ENCODE results near the gene LDAH. TPM values are rescaled to one million over a fixed set of nuclear protein-coding genes. Genes with fewer than 3 reads are reported as not detected.

LDAH gene
- total RNA-seq, 1 experiment from 2014 or later, result 17.2 TPM

- DNase-seq (ENCODE audit: low read depth, low spot score) (no peak), ATAC-seq (no peak)
- TF ChIP-seq SIN3A (IDR thresholded peaks at IDR 0.05; ENCODE audit: borderline replicate concordance, insufficient read depth, low read depth, low read length) (no peak), TCF7L2 (IDR thresholded peaks at IDR 0.05; ENCODE audit: low read depth, low read length) (no peak), CTCF (IDR thresholded peaks at IDR 0.05) (no peak), POLR2AphosphoS5 (IDR thresholded peaks at IDR 0.05; ENCODE audit: low read depth, low read length) (no peak), REST (IDR thresholded peaks at IDR 0.05; ENCODE audit: insufficient read depth in 1 of 2, low read depth in 2 of 2, low read length in 1 of 2) (no peak)
- CTCF ChIA-PET, result interaction anchor here (0.7 kb wide), 1 partner anchor 20 kb away, joined by 3 read pairs; no protein-coding TSS in a partner anchor
- POLR2A ChIA-PET, result no interaction called here
- no peaks in the 10 kb centered on the region for H3K36me3 ChIP-seq (ENCODE audit: control insufficient read depth, insufficient read depth, low read length)
- no peak overlapping the region for H3K4me3 ChIP-seq (ENCODE audit: low read depth in 2 of 2, low read length in 2 of 2)
- intact Hi-C loops (cut with micrococcal nuclease; ENCODE audit: unreplicated experiment) (no loop called here), in situ Hi-C loops (cut with HindIII; ENCODE audit: low pct_unique_long_range_greater_than_20kb, low sequenced_read_pairs) (no loop called here)
- H3K27me3 ChIP-seq (ENCODE audit: control insufficient read depth, insufficient read depth, low read length), result no peaks in the 10 kb centered on the region
- no peaks in the 10 kb centered on the region for H3K4me1 ChIP-seq (ENCODE audit: control insufficient read depth, insufficient read depth, low read length)
- H3K27ac ChIP-seq (ENCODE audit: low read length), result no peak overlapping the region
- no peaks in the 10 kb centered on the region for H3K9me3 ChIP-seq (ENCODE audit: control insufficient read depth, insufficient read depth, low read depth, low read length)
- TSS peak; percentile 25 for BruUV-seq (replicated peaks)
Observed at GRCh38 chr2:20698916-20699613, 123.8 kb downstream of the LDAH start.

GRCh38 chr2:20697322-20697934, 125.5 kb downstream of the LDAH start:
- DNase-seq (ENCODE audit: low read depth, low spot score) (no peak), ATAC-seq (no peak)
- ChIA-PET POLR2A (no interaction called here), CTCF (interaction anchor here (0.7 kb wide), 1 partner anchor 22 kb away, joined by 3 read pairs; no protein-coding TSS in a partner anchor)
- BruUV-seq (replicated peaks), result no TSS peak
- no peaks in the 10 kb centered on the region for H3K9me3 ChIP-seq (ENCODE audit: control insufficient read depth, insufficient read depth, low read depth, low read length)
- H3K27ac ChIP-seq (ENCODE audit: low read length), result no peak overlapping the region
- H3K4me1 ChIP-seq (ENCODE audit: control insufficient read depth, insufficient read depth, low read length), result no peaks in the 10 kb centered on the region
- no peaks in the 10 kb centered on the region for H3K36me3 ChIP-seq (ENCODE audit: control insufficient read depth, insufficient read depth, low read length)
- TF ChIP-seq TCF7L2 (IDR thresholded peaks at IDR 0.05; ENCODE audit: low read depth, low read length) (no peak), POLR2AphosphoS5 (IDR thresholded peaks at IDR 0.05; ENCODE audit: low read depth, low read length) (no peak), CTCF (IDR thresholded peaks at IDR 0.05) (no peak), SIN3A (IDR thresholded peaks at IDR 0.05; ENCODE audit: borderline replicate concordance, insufficient read depth, low read depth, low read length) (no peak), REST (IDR thresholded peaks at IDR 0.05; ENCODE audit: insufficient read depth in 1 of 2, low read depth in 2 of 2, low read length in 1 of 2) (no peak)
- in situ Hi-C loops (cut with HindIII; ENCODE audit: low pct_unique_long_range_greater_than_20kb, low sequenced_read_pairs), result no loop called here
- intact Hi-C loops (cut with micrococcal nuclease; ENCODE audit: unreplicated experiment), result no loop called here
- H3K4me3 ChIP-seq (ENCODE audit: low read depth in 2 of 2, low read length in 2 of 2), result no peak overlapping the region
- H3K27me3 ChIP-seq (ENCODE audit: control insufficient read depth, insufficient read depth, low read length), result no peaks in the 10 kb centered on the region

Data from Panc1 (cell line).